ENCODE data around the gene TPP2.

TPP2 gene

GRCh38 chr13:102724923-102725322 lies 128.1 kb downstream of the TPP2 start:
- peak; percentile 56 for DNase-seq (ENCODE audit: low spot score)

DNA sequence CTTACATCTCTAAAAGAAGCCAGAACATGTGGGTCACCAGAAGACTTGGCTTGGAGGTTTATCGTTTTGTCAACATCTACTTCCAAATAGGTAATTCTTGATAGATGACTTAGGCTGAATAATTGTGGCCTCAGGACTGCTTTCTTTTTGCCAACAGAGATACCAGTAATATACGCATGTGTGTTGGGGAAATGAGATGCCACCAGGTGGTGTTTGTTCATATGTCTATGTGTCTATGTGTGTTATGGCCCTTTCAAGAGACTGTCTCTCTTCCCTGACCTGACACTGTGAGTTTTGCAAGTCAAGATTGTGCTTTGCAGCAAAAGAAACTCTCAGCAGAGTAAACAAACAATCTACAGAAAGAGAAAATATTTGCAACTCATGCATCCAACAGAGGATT lies 129.6 kb downstream of the TPP2 start:
- DNase-seq (ENCODE audit: low spot score): no peak
